GM18951 (cell line): ENCODE data around the gene BACE2.

Experiments used
- POLR2A ChIP-seq: IDR thresholded peaks from 4 replicates; pipeline ENCODE4 v1.6.1; 2011; ENCODE audit warnings: mild to moderate bottlenecking; ENCODE audit not compliant: insufficient read length, insufficient read depth; ENCODE audit errors: extremely low read depth
- in situ Hi-C: fragments of 300-500 bp; cut with MboI; formaldehyde crosslinking; loops from one replicate; pipeline ENCODE4 v1.12.0; 2022; ENCODE audit warnings: low sequenced_read_pairs, mixed read lengths, inconsistent platforms; ENCODE audit not compliant: unreplicated experiment

The BACE2 gene

DNA sequence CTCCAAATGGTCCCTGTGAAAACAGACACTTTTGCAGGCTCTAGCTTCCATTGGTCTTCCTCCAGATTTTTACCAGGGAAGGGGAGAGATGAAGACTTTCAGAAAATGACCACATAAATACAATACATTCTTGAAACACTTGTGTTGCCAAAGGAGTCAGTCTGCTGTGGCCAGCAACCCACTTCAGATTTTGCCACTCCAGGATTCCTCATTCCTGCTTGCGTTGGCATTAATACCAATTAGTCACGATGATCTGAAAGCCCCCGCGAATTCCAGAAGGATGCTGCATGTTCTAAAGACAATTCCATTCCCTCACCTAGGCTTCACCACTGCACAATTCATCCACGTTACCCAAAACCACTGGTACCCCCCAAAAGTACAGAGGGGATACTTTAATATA is 7.9 kb upstream of the BACE2 start:
- TF ChIP-seq POLR2A = no peak
- in situ Hi-C loops = no loop called here

DNA sequence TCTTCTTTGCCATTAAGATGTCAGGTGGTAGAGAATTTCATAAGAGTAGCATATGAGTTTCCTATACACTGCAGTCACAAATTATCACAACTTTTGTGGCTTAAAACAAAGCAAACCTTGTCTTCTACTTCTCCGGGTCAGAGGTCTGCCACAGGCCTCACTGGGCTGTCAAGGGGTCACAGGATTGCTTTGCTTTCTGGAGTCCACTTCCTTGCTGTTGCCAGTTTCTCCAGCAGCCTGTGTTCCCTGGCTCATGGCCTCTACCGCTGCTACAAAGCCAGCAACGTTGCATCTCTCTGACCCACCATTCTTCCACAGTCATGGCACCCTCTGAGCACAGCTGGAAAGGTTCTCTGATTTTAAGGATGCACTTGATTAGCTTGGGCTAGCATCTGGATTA is 6.5 kb upstream of the BACE2 start:
- no peak for TF ChIP-seq POLR2A

DNA sequence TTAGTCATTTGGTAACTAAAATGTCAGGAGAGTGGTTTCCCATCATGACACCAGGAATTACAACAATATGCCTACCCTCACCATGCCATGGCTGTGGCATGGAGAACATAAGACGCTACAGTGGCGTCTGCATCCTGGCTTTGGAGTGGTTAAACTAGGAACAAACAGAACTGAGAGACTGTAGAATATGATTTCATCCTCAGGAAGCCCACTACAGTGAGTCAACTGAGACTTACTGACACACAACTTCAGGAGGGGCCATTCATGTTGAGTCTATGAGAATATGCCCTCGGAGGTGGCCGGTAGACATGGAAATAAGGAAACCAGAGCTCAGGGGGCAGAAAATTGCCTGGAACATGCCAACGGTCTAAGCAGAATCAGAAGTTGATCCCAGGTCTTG is 5.9 kb upstream of the BACE2 start:
- in situ Hi-C loops = no loop called here
- no peak for TF ChIP-seq POLR2A

More for the DNA sequence above, 6.5 kb upstream of the BACE2 start:
- in situ Hi-C loops = no loop called here

DNA sequence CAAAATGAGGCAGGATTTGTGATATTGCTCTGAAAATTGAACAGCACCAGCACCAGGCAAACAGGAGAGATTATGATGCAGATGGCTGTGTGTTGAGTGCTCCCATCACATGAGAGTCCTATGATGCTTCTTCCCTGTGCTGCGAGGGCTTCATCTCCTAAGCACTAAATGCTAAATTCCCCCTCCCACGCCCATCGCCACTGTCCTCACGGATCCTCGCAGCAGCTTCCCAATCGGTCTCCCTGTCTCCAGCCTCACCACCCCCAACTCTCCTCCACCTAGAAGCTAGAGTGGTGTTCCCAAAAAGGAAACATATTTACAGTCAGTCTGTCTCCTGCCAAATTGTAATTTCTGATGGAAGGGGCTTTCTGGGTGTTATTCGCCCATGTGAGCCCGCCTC is 4.9 kb upstream of the BACE2 start:
- in situ Hi-C loops = no loop called here

DNA sequence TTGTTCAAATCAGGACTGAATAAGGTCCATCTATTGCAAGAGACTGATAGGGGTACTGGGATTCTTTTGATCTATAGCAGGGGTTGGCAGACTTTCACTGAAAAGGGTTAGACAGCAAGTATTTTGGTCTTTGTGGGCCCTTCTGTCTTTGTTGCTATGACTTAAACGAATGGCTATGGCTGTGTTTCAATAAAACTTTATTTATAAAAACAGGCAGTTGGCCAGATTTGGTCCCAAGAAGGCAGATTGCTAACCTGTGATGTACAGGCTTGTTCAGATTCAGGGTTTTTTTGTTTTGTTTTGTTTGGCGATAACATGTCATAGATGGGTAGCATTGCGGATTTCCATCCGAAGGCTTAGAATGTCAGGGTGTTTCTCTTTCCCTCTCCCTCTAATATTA is 3.9 kb upstream of the BACE2 start:
- in situ Hi-C loops = no loop called here
- no peak for TF ChIP-seq POLR2A

More for the DNA sequence above, 4.9 kb upstream of the BACE2 start:
- TF ChIP-seq POLR2A = no peak

DNA sequence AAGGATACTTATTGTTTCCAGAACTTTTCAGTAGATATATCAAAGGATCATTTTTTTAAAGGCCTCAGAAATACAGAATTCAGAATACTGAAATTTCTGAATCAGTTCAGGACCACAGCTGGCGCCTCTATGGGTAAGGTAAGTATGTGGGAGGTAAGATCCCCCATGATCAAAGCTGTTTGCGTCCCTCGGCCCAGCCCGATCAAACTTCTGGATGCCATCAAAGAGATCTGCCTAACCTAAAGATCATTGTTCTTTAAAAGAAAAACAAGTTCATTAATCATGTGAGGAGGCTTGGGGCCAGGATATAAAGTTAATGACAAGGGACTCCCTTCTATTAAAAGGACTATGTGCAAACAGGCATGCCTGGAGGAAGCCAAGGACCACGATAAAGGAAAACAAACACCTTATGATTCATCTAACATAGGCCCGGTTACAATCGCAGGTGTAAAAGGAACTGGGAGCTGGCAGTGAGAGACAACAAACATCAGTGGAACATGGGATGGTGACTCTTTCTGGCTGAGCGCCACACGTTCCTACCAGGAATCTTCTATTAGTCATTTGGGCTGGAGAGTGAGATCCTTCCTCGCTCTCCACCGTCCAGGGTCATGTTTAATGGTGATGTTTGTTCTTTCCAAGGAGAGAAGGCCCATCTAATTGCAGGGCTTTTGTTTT is 2.8 kb upstream of the BACE2 start:
- TF ChIP-seq POLR2A = no peak
- in situ Hi-C loops = no loop called here

DNA sequence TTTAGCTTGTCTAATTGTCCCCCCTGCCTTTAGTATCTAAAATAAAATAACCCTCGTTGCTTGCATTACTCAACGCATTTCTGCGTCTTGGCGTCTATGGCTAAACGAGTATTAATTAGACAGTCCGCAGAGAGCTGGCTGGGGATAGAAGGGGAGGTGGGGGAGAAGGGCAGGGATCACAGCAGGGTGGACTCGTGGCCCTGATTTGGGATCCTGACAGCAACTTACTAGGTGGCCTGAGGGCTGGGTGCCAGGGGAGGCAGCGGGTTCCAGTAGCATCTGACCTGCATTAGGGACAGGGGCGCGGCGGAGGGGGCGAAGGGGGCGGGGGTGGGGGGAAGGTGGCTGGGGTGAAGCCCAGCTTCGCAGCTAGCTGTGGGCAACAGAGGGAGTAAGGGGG is 1.1 kb upstream of the BACE2 start:
- in situ Hi-C loops = no loop called here
- no peak for TF ChIP-seq POLR2A

DNA sequence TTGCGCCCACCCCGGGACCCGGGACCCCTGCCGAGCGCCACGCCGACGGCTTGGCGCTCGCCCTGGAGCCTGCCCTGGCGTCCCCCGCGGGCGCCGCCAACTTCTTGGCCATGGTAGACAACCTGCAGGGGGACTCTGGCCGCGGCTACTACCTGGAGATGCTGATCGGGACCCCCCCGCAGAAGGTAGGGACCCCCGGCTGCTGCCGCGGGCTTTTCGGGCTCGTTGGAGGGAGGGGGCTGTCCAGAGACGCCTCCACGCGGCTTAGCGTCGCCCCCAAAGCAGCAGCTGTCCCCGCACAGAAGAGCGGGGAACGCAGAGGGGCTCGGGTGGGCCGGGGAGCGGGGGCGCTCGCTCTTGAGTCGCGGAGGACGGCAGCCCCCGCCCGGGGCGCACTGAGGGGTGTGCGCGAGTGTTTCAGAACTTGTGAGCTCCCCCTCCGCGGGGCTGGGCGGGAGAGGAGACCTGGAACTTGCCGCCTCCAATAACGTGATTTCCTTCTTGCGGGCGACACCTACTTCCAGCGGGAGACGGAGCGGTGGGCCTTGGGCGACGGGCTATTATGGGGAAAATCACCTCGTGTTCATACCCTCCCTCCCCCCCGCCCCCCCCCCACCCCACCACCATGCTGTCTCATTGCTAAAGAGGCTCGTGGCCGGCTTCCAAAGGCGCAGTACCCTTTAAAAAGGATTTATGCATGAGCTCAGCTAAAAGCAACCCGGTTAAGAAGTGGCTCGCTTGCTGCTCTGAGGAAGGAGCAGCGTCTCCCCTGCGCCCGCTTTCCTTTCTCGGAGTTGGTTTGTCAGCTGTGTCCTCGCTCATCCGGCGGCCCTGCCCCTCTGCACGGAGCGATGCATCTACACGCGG is 664 bp downstream of the BACE2 start:
- in situ Hi-C loops = no loop called here
- TF ChIP-seq POLR2A = no peak

DNA sequence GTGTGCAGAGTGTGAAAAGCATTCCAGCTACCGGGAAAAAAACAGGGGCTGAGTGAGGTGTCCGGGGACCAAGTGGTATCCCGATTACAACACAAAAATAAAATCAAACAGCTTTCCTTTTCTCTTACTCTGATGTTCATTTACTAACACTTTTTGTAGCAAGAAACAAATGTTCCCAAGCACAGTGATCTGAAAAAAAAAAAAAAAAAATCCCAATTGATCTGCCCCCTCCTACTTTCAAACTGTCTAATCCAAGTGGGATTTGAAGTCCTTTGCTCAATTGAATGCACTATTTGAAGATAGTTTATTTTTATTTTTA is 1.3 kb downstream of the BACE2 start:
- in situ Hi-C loops = no loop called here
- no peak for TF ChIP-seq POLR2A

DNA sequence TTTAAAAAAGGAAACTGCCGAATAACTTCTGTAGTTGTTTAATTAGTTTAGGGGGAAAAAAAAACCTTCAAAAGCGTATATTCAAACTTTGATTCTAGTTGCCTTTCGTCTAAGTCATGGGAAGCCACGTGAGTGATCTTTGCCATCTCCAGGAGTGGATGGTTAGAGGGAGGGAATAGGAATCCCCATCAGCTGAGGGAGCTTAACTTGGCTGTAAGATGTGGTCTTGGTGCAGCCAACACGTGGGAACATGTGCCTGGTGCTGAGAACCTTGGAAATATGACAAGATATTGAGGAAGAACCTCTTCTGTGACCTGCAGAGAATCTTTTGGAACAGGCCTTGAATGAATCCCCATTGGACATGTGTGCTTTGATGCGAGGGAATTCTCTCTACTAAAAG is 1.7 kb downstream of the BACE2 start:
- TF ChIP-seq POLR2A = no peak
- in situ Hi-C loops = no loop called here

DNA sequence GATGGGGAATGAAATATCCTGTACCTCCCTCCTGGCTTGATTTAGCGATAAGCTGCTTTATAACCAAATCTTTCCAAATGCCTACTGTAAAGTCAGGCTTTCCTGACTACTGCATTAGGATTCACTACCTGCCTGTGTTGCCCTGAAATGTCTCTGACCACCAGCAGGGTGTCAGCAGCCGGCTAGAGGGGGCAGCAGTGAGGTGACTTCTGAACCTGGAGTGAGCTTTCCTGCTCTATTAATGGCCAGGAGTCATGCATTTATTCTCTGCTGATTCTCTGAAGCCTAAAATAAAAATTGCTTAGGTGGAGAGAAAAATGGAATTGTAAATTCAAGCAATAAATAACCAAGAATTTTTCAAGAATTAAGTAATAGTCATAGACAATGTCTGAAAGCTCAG is 2.5 kb downstream of the BACE2 start:
- no peak for TF ChIP-seq POLR2A
- in situ Hi-C loops = no loop called here

DNA sequence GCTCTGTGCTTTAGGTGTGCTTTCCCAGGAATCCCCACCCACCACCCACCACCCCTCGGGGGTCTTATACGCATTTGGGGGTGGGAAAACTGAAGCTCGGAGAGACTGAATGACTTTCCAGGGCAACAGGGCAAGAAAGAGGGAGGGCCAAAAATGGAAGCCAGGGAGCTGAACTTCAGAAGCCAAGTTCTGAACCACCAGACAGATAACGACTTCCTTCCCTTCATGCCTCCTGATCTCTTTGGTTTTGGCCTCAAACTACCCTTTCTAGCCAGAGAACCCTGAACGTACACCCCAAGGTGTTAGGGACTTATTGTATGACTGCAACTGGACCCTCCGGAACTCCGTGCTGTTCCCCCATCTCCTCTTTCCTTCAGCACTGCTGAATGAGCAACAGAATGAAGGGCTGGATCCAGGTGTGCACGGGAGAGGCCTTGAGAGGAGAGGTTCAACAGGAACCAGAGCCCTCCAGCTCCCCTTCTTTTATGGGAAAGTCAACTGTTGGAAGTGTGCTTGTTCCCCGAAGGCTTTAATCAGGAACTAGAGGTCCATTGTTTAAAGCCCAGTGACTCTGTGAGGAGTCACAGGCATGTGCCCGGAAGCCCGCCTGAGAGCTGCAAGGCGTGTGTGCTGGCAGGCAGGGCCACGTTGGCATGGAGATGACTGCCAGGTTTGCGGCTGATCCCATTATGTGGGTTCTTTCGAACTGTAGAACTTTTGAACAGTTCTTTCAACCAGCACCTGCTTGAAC is 3.1 kb downstream of the BACE2 start:
- TF ChIP-seq POLR2A = no peak
- in situ Hi-C loops = no loop called here

DNA sequence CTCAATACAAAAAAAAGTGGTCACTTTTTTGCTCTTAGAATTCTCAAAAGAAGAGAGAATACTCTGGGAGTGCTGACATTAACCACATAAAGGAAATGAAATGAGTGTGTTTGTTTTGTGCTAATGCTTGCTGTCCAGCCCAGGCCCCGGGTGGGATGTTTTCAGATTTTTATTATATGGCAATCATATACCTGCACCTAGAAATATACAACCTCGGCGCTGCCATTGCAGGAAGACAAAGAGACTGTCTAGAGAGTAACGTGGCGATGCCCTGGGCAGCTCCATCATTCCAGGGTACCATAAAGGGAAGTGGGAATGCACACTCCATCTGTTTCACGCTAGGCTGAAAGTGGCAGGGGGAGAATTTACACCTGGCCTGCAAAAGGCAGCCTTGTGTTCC is 7.1 kb downstream of the BACE2 start:
- in situ Hi-C loops = no loop called here
- no peak for TF ChIP-seq POLR2A
